ENCODE measurements around the gene CNPY4. TPM values are rescaled to one million over a fixed set of nuclear protein-coding genes. Genes with fewer than 3 reads are reported as not detected.

The CNPY4 gene
- total and polyA plus RNA-seq, 10 of the 15 experiments (the other 5 are each of a cell fraction or from before 2014, with no cell fraction given) = 2.5 to 9.2 (median 6.8) TPM

GRCh38 chr7:100122568-100122967, 3.1 kb downstream of the CNPY4 start:
- FAIRE-seq = no peak
- ChIA-PET RAD21 (ENCODE audit: unreplicated experiment) (no interaction called here), POLR2A (interaction anchor here (0.5 to 0.8 kb wide), 2 partner anchors 127 to 373 kb away, joined by 3 to 6 read pairs; no protein-coding TSS in a partner anchor), CTCF (interaction anchor here (0.6 kb wide), 1 partner anchor 59 kb away, joined by 3 read pairs; no protein-coding TSS in a partner anchor), SMC1A (ENCODE audit: uncharacterized antibody, unreplicated experiment) (interaction anchor here (0.9 to 1.3 kb wide), 2 partner anchors 21 to 85 kb away, joined by 3 read pairs; no protein-coding TSS in a partner anchor)
- H3K4me2 ChIP-seq (ENCODE audit: control insufficient read depth, insufficient read depth) = no peak overlapping the region
- no peak overlapping the region for H2AFZ ChIP-seq (ENCODE audit: control insufficient read depth, low read depth, low read length)
- H3K36me3 ChIP-seq (ENCODE audit: control insufficient read depth in 2 of 2, insufficient read depth in 2 of 2, low read length in 1 of 2) = no peaks in the 10 kb centered on the region; a peak in 1 of 4 replicates
- DNase-seq (ENCODE audit: low read depth, low spot score) = no peak
- no peaks in the 10 kb centered on the region for H4K20me1 ChIP-seq (ENCODE audit: control insufficient read depth, insufficient read depth)
- intact Hi-C loops (cut with micrococcal nuclease; ENCODE audit: unreplicated experiment) (no loop called here), in situ Hi-C loops (cut with MboI) (no loop called here)
- peaks cover 17% of the 10 kb centered on the region for H3K79me2 ChIP-seq (ENCODE audit: control insufficient read depth, insufficient read depth, low read length)
- no peak overlapping the region for H3K27ac ChIP-seq (ENCODE audit: control insufficient read depth, insufficient read depth)
- TF ChIP-seq STAT3 (IDR thresholded peaks at IDR 0.05; ENCODE audit: low read depth, low read length) = no peak
- no peak for TF ChIP-seq ATF2 (IDR thresholded peaks at IDR 0.05; ENCODE audit: low read length)
- no peak for TF ChIP-seq SREBF2 (IDR thresholded peaks at IDR 0.05; ENCODE audit: low read length)
- no peak for TF ChIP-seq BHLHE40 (IDR thresholded peaks at IDR 0.05; ENCODE audit: borderline replicate concordance in 1 of 2, low read depth in 2 of 2, low read length in 1 of 2)
- no peak for TF ChIP-seq KAT2A (conservative IDR thresholded peaks at IDR 0.05; ENCODE audit: control insufficient read depth, low read depth, low read length)
- no peak for TF ChIP-seq CHD1 (IDR thresholded peaks at IDR 0.05; ENCODE audit: low read depth, low read length)
- TF ChIP-seq ZSCAN29 (IDR thresholded peaks at IDR 0.05) = no peak
- no peak for TF ChIP-seq ZBTB40 (IDR thresholded peaks at IDR 0.05; ENCODE audit: borderline replicate concordance)
- TF ChIP-seq RUNX3 (IDR thresholded peaks at IDR 0.05; ENCODE audit: low read length) = no peak
- no peak for TF ChIP-seq GATAD2B (conservative IDR thresholded peaks at IDR 0.05; ENCODE audit: low read depth)
- no peak for TF ChIP-seq MYB (IDR thresholded peaks at IDR 0.05; ENCODE audit: borderline replicate concordance, low read depth, low read length)
- no peak for TF ChIP-seq BCL3 (IDR thresholded peaks at IDR 0.05; ENCODE audit: borderline replicate concordance, insufficient read depth, low read depth, low read length, poor library complexity, severe bottlenecking)
- no peak for TF ChIP-seq SRF (IDR thresholded peaks at IDR 0.05; ENCODE audit: low read depth in 2 of 2, low read length in 2 of 2)
- TF ChIP-seq ZNF384 (IDR thresholded peaks at IDR 0.05; ENCODE audit: borderline replicate concordance, low read depth, low read length) = no peak
- TF ChIP-seq RFX5 (IDR thresholded peaks at IDR 0.05; ENCODE audit: low read depth, low read length) = no peak
- no peak for TF ChIP-seq CEBPB (IDR thresholded peaks at IDR 0.05; ENCODE audit: borderline replicate concordance in 1 of 2, low read depth in 2 of 2, low read length in 2 of 2)
- no peak for TF ChIP-seq LARP7 (IDR thresholded peaks at IDR 0.05)
- TF ChIP-seq CREM (IDR thresholded peaks at IDR 0.05; ENCODE audit: low read depth) = no peak
- H3K9me3 ChIP-seq (replicated peaks; ENCODE audit: control insufficient read depth, insufficient read depth, low read length) = no peaks in the 10 kb centered on the region
- no peak for ATAC-seq
- BruUV-seq (replicated peaks) = no TSS peak
- no peaks in the 10 kb centered on the region for H3K27me3 ChIP-seq (replicated peaks in 1 of 2; ENCODE audit: control insufficient read depth in 2 of 2, insufficient read depth in 2 of 2, low read length in 1 of 2)
- no peak overlapping the region for H3K4me3 ChIP-seq
- peaks cover 12% of the 10 kb centered on the region for H3K4me1 ChIP-seq (ENCODE audit: control insufficient read depth, insufficient read depth, low read length)
- no peak overlapping the region for H3K9ac ChIP-seq (ENCODE audit: control insufficient read depth, insufficient read depth, low read length)
- 100% methylated on average over 1 of the region's 1 CpG for WGBS (ENCODE audit: insufficient coverage, insufficient replicate concordance, low lambda C conversion rate, missing lambda C conversion rate)

All from GM12878 (cell line).